SK-N-MC (cell line): ENCODE measurements around the gene TTC22.

Experiments used
- DNase-seq: peaks from one replicate; pipeline ENCODE4 v3.0.0-alpha.2; 2011; ENCODE audit warnings: low read depth, low spot score
- H3K27ac ChIP-seq: fragments of 200-600 bp; sonication (generic); 2 replicates; pipeline ENCODE4 v1.5.1; 2016; ENCODE audit warnings: mixed run types
- H3K36me3 ChIP-seq: fragments of 200-600 bp; sonication (generic); 2 replicates; pipeline ENCODE4 v1.6.1; 2017; ENCODE audit warnings: antibody characterized with exemption, low read length, mixed read lengths; ENCODE audit not compliant: insufficient read depth
- H3K4me3 ChIP-seq: fragments of 200-600 bp; sonication (generic); 2 replicates; pipeline ENCODE4 v1.5.1; 2016
- H3K9ac ChIP-seq: fragments of 200-600 bp; sonication (generic); 2 replicates; pipeline ENCODE4 v1.8.0; 2017; ENCODE audit warnings: mixed run types, mixed read lengths; ENCODE audit not compliant: insufficient read length
- H3K9me3 ChIP-seq: fragments of 200-600 bp; sonication (generic); 2 replicates; pipeline ENCODE4 v1.6.1; 2017; ENCODE audit warnings: low read depth, mild to moderate bottlenecking, antibody characterized with exemption, low read length, moderate library complexity, mixed read lengths
- EZH2 ChIP-seq: fragments of 200-600 bp; sonication (generic); IDR thresholded peaks from one replicate; pipeline ENCODE4 v1.6.1; 2017; ENCODE audit warnings: antibody characterized with exemption
- FOXP2 ChIP-seq: optimal IDR thresholded peaks from 2 replicates; pipeline ENCODE3; 2011; ENCODE audit warnings: mild to moderate bottlenecking, moderate library complexity; ENCODE audit not compliant: insufficient read depth; ENCODE audit errors: extremely low read length, control extremely low read depth
- POLR2AphosphoS5 ChIP-seq: IDR thresholded peaks from 2 replicates; pipeline ENCODE4 v1.6.1; 2012; ENCODE audit warnings: mild to moderate bottlenecking, low read depth, low read length, borderline replicate concordance

The TTC22 gene

GRCh38 chr1:54805466-54805865 lies 4.3 kb upstream of the TTC22 start:
- no peak for DNase-seq
- no peak overlapping the region for H3K27ac ChIP-seq
- H3K4me3 ChIP-seq = no peak overlapping the region
- H3K36me3 ChIP-seq = no peaks in the 10 kb centered on the region
- H3K9ac ChIP-seq = no peak overlapping the region
- no peak for TF ChIP-seq EZH2
- no peaks in the 10 kb centered on the region for H3K9me3 ChIP-seq

GRCh38 chr1:54804471-54805132 lies 3.5 kb upstream of the TTC22 start:
- Histone ChIP-seq H3K27ac (no peak overlapping the region), H3K36me3 (no peaks in the 10 kb centered on the region), H3K9me3 (no peaks in the 10 kb centered on the region), H3K4me3 (no peak overlapping the region), H3K9ac (no peak overlapping the region)
- TF ChIP-seq POLR2AphosphoS5 = no peak
- TF ChIP-seq EZH2 = no peak
- no peak for TF ChIP-seq FOXP2
- DNase-seq = no peak

- Histone ChIP-seq H3K27ac (no peak overlapping the region), H3K9ac (no peak overlapping the region), H3K9me3 (no peaks in the 10 kb centered on the region), H3K36me3 (no peaks in the 10 kb centered on the region), H3K4me3 (no peak overlapping the region)
- no peak for TF ChIP-seq EZH2
- TF ChIP-seq POLR2AphosphoS5 = no peak
- no peak for TF ChIP-seq FOXP2
- DNase-seq = no peak
These were observed 2.8 kb upstream of the TTC22 start for GRCh38 chr1:54803761-54804470.

GRCh38 chr1:54800041-54800898 lies 853 bp downstream of the TTC22 start:
- Histone ChIP-seq H3K9me3 (no peaks in the 10 kb centered on the region), H3K36me3 (no peaks in the 10 kb centered on the region), H3K4me3 (no peak overlapping the region), H3K27ac (no peak overlapping the region), H3K9ac (no peak overlapping the region)
- no peak for DNase-seq
- TF ChIP-seq EZH2 (no peak), POLR2AphosphoS5 (no peak), FOXP2 (no peak)

- H3K27ac ChIP-seq = no peak overlapping the region
- no peak for TF ChIP-seq POLR2AphosphoS5
- TF ChIP-seq EZH2 = no peak
- TF ChIP-seq FOXP2 = no peak
- no peak overlapping the region for H3K4me3 ChIP-seq
- no peak overlapping the region for H3K9ac ChIP-seq
- no peaks in the 10 kb centered on the region for H3K9me3 ChIP-seq
- no peaks in the 10 kb centered on the region for H3K36me3 ChIP-seq
- DNase-seq = no peak
These were observed 2.1 kb downstream of the TTC22 start for GRCh38 chr1:54798769-54799641.

- no peaks in the 10 kb centered on the region for H3K36me3 ChIP-seq
- H3K9ac ChIP-seq = no peak overlapping the region
- no peak overlapping the region for H3K27ac ChIP-seq
- no peak for DNase-seq
- H3K9me3 ChIP-seq = no peaks in the 10 kb centered on the region
- no peak overlapping the region for H3K4me3 ChIP-seq
- no peak for TF ChIP-seq EZH2
- no peak for TF ChIP-seq POLR2AphosphoS5
- no peak for TF ChIP-seq FOXP2
These were observed 2.9 kb downstream of the TTC22 start for GRCh38 chr1:54798206-54798605.

- TF ChIP-seq EZH2 (no peak), FOXP2 (no peak), POLR2AphosphoS5 (no peak)
- no peak for DNase-seq
- Histone ChIP-seq H3K4me3 (no peak overlapping the region), H3K27ac (no peak overlapping the region), H3K9me3 (no peaks in the 10 kb centered on the region), H3K9ac (no peak overlapping the region), H3K36me3 (no peaks in the 10 kb centered on the region)
These were observed 4.2 kb downstream of the TTC22 start for GRCh38 chr1:54796902-54797301.

GRCh38 chr1:54795841-54796468 lies 5.2 kb downstream of the TTC22 start:
- no peak for DNase-seq
- Histone ChIP-seq H3K9ac (no peak overlapping the region), H3K27ac (no peak overlapping the region), H3K4me3 (no peak overlapping the region), H3K36me3 (no peaks in the 10 kb centered on the region), H3K9me3 (no peaks in the 10 kb centered on the region)
- TF ChIP-seq EZH2 = no peak

- TF ChIP-seq POLR2AphosphoS5 (no peak), FOXP2 (no peak), EZH2 (no peak)
- Histone ChIP-seq H3K36me3 (no peaks in the 10 kb centered on the region), H3K9me3 (no peaks in the 10 kb centered on the region), H3K9ac (no peak overlapping the region), H3K27ac (no peak overlapping the region), H3K4me3 (no peak overlapping the region)
- DNase-seq = no peak
These were observed 5.8 kb downstream of the TTC22 start for GRCh38 chr1:54795356-54795665.
